Middle frontal gyrus (tissue), 1 donor: ENCODE measurements around the gene KIF5C.
"Not testable (repeated sequence)": the region's sequence is repeated elsewhere in the genome, so short reads cannot be mapped to it uniquely, and the experiment has no call there.

Experiments used
- DNase-seq: peaks from one replicate; pipeline ENCODE4 v3.0.0-alpha.2; 2015; ENCODE audit warnings: low spot score; ENCODE audit errors: extremely low spot score

Gene KIF5C

GRCh38 chr2:148963461-148963860 lies 88.4 kb downstream of the KIF5C start:
- DNase-seq = no peak

GRCh38 chr2:148965623-148966437 lies 90.8 kb downstream of the KIF5C start:
- no peak for DNase-seq

- no peak for DNase-seq
These were observed 91.4 kb downstream of the KIF5C start for GRCh38 chr2:148966438-148966758.

- DNase-seq = no peak
These were observed 92.0 kb downstream of the KIF5C start for GRCh38 chr2:148967056-148967455.

GRCh38 chr2:148967578-148967977 lies 92.6 kb downstream of the KIF5C start:
- DNase-seq = no peak

GRCh38 chr2:148968301-148968700 lies 93.3 kb downstream of the KIF5C start:
- DNase-seq = no peak

GRCh38 chr2:148968776-148969319 lies 93.8 kb downstream of the KIF5C start:
- DNase-seq = no peak

GRCh38 chr2:148969659-148970061 lies 94.6 kb downstream of the KIF5C start:
- DNase-seq = no peak

- DNase-seq = no peak
These were observed 95.4 kb downstream of the KIF5C start for GRCh38 chr2:148970385-148970784.

- no peak for DNase-seq
These were observed 96.5 kb downstream of the KIF5C start for GRCh38 chr2:148971547-148971946.

GRCh38 chr2:148974095-148974494 lies 99.1 kb downstream of the KIF5C start:
- no peak for DNase-seq

- no peak for DNase-seq
These were observed 103.1 kb downstream of the KIF5C start for GRCh38 chr2:148978026-148978685.

GRCh38 chr2:148978706-148979105 lies 103.7 kb downstream of the KIF5C start:
- no peak for DNase-seq

GRCh38 chr2:148979164-148979918 lies 104.3 kb downstream of the KIF5C start:
- DNase-seq = no peak

- no peak for DNase-seq
These were observed 104.9 kb downstream of the KIF5C start for GRCh38 chr2:148979919-148980277.

GRCh38 chr2:148980496-148980895 lies 105.5 kb downstream of the KIF5C start:
- DNase-seq = not testable (repeated sequence)

GRCh38 chr2:148981324-148981723 lies 106.3 kb downstream of the KIF5C start:
- DNase-seq = no peak

- no peak for DNase-seq
These were observed 106.8 kb downstream of the KIF5C start for GRCh38 chr2:148981781-148982180.

GRCh38 chr2:148982282-148982681 lies 107.3 kb downstream of the KIF5C start:
- no peak for DNase-seq

- no peak for DNase-seq
These were observed 108.9 kb downstream of the KIF5C start for GRCh38 chr2:148983896-148984295.

- DNase-seq = no peak
These were observed 109.4 kb downstream of the KIF5C start for GRCh38 chr2:148984449-148984848.

- DNase-seq = no peak
These were observed 112.3 kb downstream of the KIF5C start for GRCh38 chr2:148987286-148987685.
